Thoracic aorta (tissue), 2 donors: ENCODE measurements around the gene C12orf60. TPM values are rescaled to one million over a fixed set of nuclear protein-coding genes. Genes with fewer than 3 reads are reported as not detected.

Experiments used
- ATAC-seq: fragments of 150-250 bp; one replicate; pipeline ENCODE4 v1.8.0; 2017; ENCODE audit warnings: low read depth; ENCODE audit not compliant: insufficient number of reproducible peaks, low FRiP score
- DNase-seq: peaks from one replicate; pipeline ENCODE4 v3.0.0-alpha.2; 2020; ENCODE audit warnings: low spot score
- H3K27ac ChIP-seq, 2 donors: fragments of 200-600 bp; sonication (generic); 1 replicate in 1 of 2; 2 replicates in 1 of 2; pipeline ENCODE4 v1.5.1; 2016; ENCODE audit warnings: mild to moderate bottlenecking in 2 of 2, moderate library complexity in 2 of 2
- H3K27me3 ChIP-seq: fragments of 200-600 bp; sonication (generic); replicated peaks from 2 replicates; pipeline ENCODE4 v1.6.0; 2016; ENCODE audit warnings: mild to moderate bottlenecking; ENCODE audit not compliant: insufficient read depth
- H3K36me3 ChIP-seq: fragments of 200-600 bp; sonication (generic); one replicate; pipeline ENCODE4 v1.5.1; 2016
- H3K4me1 ChIP-seq, 2 donors: fragments of 200-600 bp; sonication (generic); 1 replicate in 1 of 2; 2 replicates in 1 of 2; pipeline versions ENCODE4 v1.5.1 to v1.6.0; 2016; ENCODE audit warnings: low read depth in 2 of 2, mild to moderate bottlenecking in 1 of 2; ENCODE audit not compliant: control insufficient read depth in 1 of 2
- H3K4me3 ChIP-seq: fragments of 200-600 bp; sonication (generic); 2 replicates; pipeline ENCODE4 v1.5.1; 2016; ENCODE audit warnings: mild to moderate bottlenecking
- H3K9me3 ChIP-seq: fragments of 200-600 bp; sonication (generic); 2 replicates; pipeline ENCODE4 v1.5.1; 2016
- CTCF ChIP-seq: fragments of 200-600 bp; sonication (generic); IDR thresholded peaks from one replicate; pipeline ENCODE4 v1.5.1; 2019; ENCODE audit warnings: antibody characterized with exemption
- total RNA-seq, 2 donors: library from RNA; depleted of rRNA; stranded (reverse); fragments of >200 nt; gene quantifications; one replicate each; pipeline versions ENCODE4 v1.1.0 to v1.2.3, GENCODE V29; 2016

Gene C12orf60
- total RNA-seq, 2 donors from 2014 or later = 0.27 TPM; not detected in 1

- Histone ChIP-seq H3K4me1 (peaks cover 28 to 55% of the 10 kb centered on the region in 2 donors), H3K9me3 (no peaks in the 10 kb centered on the region), H3K27ac (peak overlapping the region; percentile 80 to 88), H3K27me3 (no peaks in the 10 kb centered on the region), H3K36me3 (no peaks in the 10 kb centered on the region), H3K4me3 (peak overlapping the region; percentile 48)
- DNase-seq (peak; percentile 59), ATAC-seq (peak; percentile 68)
- no peak for TF ChIP-seq CTCF
Measured at GRCh38 chr12:14841761-14842160, 38.3 kb downstream of the C12orf60 start.

GRCh38 chr12:14842315-14842714 is 38.8 kb downstream of the C12orf60 start:
- no peak for DNase-seq
- Histone ChIP-seq H3K27me3 (no peaks in the 10 kb centered on the region), H3K36me3 (no peaks in the 10 kb centered on the region), H3K9me3 (no peaks in the 10 kb centered on the region), H3K4me3 (peak overlapping the region; percentile 48), H3K27ac (peak overlapping the region; percentile 80 to 88), H3K4me1 (peaks cover 33 to 61% of the 10 kb centered on the region in 2 donors)
- ATAC-seq = no peak
- TF ChIP-seq CTCF = no peak

GRCh38 chr12:14843425-14843887 is 40.0 kb downstream of the C12orf60 start, which contains the start of gene ART4:
Gene ART4 (minus strand): TSS chr12:14843526. CDS start chr12:14843113, 413 bp downstream.
- TF ChIP-seq CTCF = no peak
- Histone ChIP-seq H3K4me1 (peaks cover 34 to 72% of the 10 kb centered on the region in 2 donors), H3K4me3 (peak within 1 kb of the TSS; percentile 48), H3K27me3 (no peaks in the 10 kb centered on the region), H3K36me3 (no peaks in the 10 kb centered on the region), H3K9me3 (no peaks in the 10 kb centered on the region), H3K27ac (peak within 1 kb of the TSS; percentile 80 to 88)
- ATAC-seq (no peak), DNase-seq (no peak)

GRCh38 chr12:14844401-14844800 is 40.9 kb downstream of the C12orf60 start:
- no peak for TF ChIP-seq CTCF
- no peaks in the 10 kb centered on the region for H3K27me3 ChIP-seq
- ATAC-seq (no peak), DNase-seq (no peak)
- no peaks in the 10 kb centered on the region for H3K36me3 ChIP-seq
- no peaks in the 10 kb centered on the region for H3K9me3 ChIP-seq
- H3K4me3 ChIP-seq = no peak overlapping the region
- peak overlapping the region; percentile 80 to 88 for H3K27ac ChIP-seq
- peaks cover 42 to 81% of the 10 kb centered on the region in 2 donors for H3K4me1 ChIP-seq

GRCh38 chr12:14845350-14845750 is 41.9 kb downstream of the C12orf60 start:
- Histone ChIP-seq H3K36me3 (no peaks in the 10 kb centered on the region), H3K27me3 (no peaks in the 10 kb centered on the region), H3K4me3 (no peak overlapping the region), H3K4me1 (peaks cover 44 to 84% of the 10 kb centered on the region in 2 donors), H3K9me3 (no peaks in the 10 kb centered on the region), H3K27ac (peak overlapping the region; percentile 53 to 80)
- no peak for ATAC-seq
- TF ChIP-seq CTCF = peak; percentile 75
- no peak for DNase-seq
